SHP77 (cell line): ENCODE results near the gene TRPC3.
A peak's percentile ranks its signal among the peaks of the same experiment; 100 is the strongest.

Experiments used
- DNase-seq, 2 experiments: peaks; one replicate each; lab custom pipeline; 2025; lab: John Stamatoyannopoulos, UW

Gene TRPC3

DNA sequence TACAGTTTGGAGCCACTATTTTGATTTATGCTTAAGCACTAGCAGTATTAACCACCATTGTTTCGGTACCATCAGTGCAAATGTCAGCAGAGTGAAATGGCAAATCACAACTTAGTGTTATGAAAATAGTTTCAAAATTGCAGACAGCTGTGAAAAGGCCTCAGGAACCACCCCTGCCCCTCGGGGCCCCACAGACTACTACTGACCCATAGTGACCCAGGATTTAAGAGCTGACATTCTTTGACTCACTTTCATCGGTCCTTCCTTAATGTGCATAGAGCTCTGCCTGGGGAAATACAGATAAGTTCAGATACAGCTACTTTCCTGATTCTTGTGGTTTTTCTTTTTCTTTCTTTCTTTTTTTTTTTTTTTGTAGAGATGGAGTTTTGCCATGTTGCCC, 78.3 kb downstream of the TRPC3 start:
- no peak for DNase-seq

DNA sequence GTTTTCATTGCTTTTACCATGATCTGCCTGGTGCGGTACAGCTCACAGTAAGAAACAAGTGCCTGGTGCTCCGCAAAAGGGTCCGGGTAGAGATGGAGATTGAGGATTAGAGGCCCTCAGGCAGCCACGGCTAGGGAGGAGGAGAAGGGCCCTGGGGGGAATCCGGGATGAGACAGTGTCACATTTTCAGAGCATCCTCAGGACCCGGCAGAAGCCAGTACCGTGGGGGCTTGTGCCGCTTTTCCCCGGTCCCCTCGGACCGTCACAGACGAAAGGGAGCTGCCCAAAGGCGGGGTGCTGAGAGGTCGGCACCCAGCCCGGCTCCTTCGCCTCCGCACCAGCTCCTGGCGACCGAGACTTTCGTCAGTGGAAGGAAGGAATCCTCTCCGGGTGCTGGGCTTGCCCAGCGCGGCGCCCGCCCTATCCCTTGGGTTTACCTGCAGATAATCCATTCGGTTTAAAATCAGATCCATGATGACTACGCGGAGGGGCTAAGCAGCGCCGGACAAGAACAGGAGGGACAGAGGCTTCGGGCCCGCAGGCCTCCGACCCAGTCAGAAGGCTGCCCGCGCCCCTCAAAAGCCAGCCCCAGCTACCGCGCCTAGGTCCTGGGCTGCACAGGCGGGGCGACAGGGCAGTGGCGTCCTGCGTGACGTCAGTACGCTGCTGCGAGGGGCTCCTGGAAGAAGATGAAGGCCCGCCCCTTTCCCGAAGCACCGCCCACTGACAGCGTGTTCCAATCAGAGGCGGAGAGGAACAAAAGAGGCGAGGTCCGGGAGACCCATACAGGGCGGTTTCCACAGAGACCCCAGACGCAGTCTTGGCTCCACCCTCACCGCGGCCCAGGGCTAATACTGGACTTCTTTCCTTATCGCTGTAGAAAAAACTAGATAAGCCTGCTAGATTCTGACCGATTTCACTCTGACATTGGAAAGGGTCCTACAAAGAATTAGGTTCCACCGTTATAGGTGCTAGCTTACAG, 81.7 kb downstream of the TRPC3 start, which contains the start of gene BBS7:
TSS of gene BBS7 (minus strand) at position 634 of the 982 bp plus-strand sequence. CDS start at position 473, 161 bp downstream.
- peak; percentile 95 to 97 for DNase-seq

DNA sequence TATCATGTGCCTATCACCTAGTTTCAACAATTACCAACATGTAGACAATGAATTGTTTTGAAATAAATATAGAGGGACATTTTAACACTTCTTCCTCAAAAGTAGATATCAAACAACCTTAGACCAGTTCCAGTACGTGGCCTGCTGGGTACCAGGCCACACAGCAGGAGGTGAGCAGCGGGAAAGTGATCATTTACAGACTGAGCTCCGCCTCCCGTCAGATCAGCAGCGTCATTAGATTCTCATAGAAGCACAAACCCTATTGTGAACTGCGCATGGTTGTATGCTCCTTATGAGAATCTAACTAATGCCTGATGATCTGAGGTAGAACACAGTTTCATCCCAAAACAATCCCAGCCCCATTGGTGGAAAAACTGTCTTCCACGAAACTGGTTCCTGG, 88.1 kb downstream of the TRPC3 start:
- no peak for DNase-seq

DNA sequence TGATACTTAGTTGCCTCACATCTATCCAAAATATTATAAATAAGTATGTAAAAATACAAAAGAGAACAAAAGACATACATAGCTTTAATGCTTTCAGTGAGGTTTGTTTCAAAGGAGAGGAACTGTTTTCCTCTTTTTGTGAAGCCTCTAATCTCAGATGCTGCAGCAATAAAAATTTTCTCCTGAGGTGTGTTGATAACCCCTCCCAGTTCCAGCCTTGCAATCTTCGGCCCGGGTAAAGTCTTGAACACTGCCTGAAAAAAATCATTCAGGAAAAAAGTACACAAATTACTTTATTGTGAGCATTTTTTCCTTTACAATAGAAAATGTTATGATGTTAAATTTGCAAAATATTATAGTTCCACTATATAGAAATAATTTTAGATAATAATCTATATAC, 90.4 kb downstream of the TRPC3 start:
- no peak for DNase-seq

DNA sequence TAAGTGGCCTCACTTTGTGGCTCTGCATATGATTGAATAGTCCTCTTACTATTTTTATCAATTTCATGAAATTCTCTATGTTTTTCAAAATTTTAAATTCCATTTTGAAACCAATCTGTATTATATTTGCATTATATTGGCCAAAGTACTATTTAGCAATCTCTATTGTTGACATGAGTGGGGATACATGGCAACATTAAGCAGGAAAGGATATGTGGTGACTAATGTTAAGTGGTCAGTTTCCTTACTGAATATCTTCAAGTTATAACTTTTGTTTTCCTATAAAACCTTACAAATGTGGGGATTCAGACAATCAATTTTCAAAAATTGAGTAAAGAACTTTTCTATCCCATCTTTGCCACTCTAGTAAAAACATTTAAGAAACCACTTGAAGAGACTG, 91.7 kb downstream of the TRPC3 start:
- no peak for DNase-seq

DNA sequence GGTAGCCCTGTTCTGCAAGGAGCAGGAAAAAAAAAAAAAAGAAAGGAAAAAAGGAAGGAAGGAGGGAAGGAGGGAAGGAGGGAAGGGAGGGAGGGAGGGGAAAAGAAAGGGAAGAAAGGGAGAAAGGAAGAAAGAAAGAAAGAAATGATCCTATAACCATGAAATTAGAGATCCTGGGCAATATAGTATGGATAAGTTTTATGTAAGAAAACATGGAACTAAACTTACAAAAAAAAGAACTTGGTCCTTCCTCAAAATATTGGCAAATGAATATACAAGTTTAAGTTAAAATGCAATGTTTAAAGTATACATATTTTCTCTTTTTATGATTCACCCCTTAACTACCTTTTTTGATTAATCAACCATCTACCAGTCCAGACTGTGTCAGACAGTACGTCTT, 100.5 kb downstream of the TRPC3 start:
- DNase-seq, result no peak

DNA sequence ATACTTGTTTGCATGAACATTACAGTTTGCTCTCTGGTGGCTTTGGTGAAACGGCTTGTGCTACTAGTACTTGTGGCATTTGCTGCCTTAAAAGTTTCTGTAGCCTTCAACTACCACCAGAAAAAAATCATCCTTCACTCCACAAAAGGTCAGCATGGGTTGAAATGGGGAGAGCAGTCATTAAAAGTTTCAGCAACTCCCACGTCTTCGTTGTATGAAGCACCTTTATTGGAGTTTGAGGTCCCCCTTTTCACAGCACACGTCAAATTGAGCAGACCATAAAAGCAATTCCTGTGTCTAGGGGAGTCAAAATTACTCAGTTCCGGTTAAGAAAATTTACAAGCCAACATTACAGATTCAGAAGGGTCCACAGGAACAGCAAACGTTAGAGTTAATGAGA, 105.2 kb downstream of the TRPC3 start:
- no peak for DNase-seq

DNA sequence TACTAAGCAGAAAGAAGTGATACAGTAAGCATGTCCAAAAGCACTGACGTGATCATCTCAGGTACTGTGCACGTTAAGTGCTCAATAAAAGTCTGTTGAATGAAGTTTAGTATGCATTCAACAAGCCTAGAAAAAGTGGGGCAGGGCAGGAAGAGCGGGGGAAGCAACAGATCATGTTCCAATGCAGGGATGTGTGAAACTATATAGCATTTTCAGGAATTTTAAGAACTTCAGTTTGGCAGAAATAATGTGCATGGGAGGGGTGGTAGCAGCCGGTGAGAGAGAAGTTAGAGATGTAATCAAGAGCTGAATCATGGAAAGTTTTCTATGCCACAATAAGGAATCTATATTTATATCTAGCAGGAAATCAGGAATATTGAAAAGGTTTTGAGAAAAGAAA, 109.0 kb downstream of the TRPC3 start:
- DNase-seq, result no peak

DNA sequence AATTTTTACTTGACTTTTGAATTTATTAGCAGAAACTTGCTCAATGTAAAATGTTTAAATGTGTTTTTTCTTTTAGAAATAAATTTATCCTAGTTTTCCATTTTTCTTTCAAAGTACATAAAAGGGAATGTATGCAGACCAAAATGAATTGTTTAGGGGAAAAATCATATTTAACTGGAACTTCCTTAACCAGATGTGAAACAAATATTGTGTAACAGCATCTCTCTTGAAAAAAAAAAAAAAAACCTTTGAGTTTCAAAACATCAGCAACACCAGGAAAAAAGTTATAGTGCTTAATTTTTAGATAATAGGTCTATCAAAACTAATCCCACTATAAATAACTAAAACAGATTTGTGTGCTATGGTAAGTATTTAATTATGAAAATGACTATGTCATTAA, 113.7 kb downstream of the TRPC3 start:
- no peak for DNase-seq

DNA sequence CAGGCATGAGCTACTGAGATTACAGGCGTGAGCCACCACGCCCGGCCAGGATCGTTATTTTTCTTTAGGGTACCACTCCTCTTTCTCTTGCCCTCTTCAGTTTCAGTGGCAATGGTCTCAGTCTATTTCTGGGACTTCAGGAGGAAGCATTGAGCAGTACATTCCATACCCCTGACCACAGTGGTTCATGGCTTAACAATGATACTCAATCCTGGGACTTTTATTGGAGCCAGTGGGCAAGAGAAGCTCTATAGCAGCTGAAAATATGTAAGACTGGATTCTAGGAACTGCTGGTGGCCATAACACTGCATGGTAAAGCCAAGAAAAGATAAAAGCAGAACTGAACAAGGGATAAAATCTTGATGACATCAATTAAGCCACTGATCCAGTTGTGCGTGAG, 122.3 kb downstream of the TRPC3 start:
- DNase-seq, result no peak
